Mesenteric fat pad (tissue), 1 donor: Measurements from ENCODE around the gene CAST. TPM values are rescaled to one million over a fixed set of nuclear protein-coding genes. Genes with fewer than 3 reads are reported as not detected.

Experiments
- DNase-seq: peaks from one replicate; pipeline ENCODE4 v3.0.0-alpha.2; 2020; ENCODE audit warnings: low spot score
- total RNA-seq: library from RNA; stranded (reverse); fragmentation: NEBNext Ultra II Directional; extraction: Animal tissue kit (Norgen Biotek cat#: 25700); gene quantifications from one replicate; pipeline ENCODE4 v1.2.1, GENCODE V29; 2021
- donor health status: DM: yes; HTN: yes; CAD: no.

CAST gene
- total RNA-seq, 1 donor from 2014 or later = 299 TPM

DNA sequence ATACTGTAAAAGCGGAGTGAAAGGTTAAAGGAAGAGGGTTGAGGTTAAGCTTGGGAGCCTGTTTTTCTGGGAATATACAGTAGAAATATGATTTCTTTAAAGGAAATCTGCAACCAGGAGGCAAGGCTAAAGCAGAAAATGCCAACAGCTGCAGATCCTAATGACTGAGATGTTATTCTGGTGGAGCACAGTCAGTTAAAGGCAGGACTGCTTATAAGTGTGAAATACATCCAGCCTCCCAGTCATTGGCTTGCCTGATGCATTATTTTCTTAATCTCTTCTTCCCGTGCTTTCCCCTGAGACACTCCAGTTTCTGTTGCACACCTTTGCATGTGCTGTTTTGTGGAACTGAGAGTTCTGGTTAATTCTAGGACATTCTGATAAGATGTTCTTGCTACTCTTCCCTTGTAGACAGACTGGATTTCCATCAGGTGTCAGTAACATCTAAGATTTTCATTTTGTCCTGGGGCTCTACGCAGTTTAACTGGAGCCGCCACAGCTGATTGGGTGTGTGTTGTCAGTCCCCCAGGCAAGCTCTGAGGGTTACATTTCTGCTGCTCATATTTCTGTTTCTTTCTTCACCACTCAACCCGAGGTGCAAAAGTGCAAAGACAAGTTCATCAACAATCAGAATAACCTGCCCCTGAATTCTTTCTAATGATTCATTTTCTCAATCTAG lies 44.4 kb downstream of the CAST start:
- no peak for DNase-seq

DNA sequence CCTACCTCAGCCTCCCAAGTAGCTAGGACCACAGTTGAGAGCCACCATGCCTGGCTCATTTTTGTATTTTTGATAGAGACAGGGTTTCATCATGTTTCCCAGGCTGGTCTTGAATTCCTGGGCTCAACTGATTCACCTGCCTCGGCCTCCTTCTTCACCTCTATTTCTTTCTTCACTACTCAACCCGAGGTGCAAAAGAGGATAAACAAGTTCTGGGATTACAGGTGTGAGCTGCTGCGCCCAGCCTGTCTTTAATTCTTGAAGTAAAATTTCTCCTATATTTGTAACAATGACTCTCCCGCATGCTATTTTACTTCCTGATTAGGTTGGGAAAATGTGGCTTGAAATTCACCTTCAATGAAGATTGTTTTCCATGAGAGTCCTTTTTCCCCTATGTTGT lies 46.4 kb downstream of the CAST start:
- no peak for DNase-seq

DNA sequence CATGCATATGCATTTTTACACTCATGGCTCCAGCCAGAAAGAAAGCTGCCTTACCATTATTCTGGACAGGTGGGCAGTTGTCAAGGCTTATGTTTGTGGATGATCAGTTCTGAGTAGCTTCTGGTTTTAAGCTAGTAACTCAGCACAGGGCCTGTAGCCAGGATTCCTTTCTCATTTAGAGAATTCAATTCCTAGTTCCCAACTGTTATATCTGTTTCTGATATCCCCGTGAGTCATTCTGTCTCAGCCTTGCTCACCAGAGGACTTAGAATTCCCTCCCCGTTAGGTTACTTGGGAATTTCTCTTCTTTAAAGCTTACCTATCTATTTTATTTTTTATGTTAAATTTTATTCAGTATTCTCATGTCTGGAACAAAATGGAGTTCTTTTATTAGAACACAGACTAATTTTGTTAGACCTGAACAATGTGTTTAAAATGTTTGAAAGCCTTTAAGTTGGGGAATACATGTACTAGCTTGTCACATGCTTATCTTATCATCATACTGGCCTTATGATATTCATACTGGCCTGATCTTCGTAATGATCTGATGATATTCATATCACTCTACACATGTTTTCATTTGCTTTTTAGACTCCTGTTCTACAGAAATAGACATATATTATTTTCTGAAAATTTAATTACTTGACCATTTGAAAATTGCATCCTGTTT lies 47.1 kb downstream of the CAST start:
- DNase-seq = no peak

DNA sequence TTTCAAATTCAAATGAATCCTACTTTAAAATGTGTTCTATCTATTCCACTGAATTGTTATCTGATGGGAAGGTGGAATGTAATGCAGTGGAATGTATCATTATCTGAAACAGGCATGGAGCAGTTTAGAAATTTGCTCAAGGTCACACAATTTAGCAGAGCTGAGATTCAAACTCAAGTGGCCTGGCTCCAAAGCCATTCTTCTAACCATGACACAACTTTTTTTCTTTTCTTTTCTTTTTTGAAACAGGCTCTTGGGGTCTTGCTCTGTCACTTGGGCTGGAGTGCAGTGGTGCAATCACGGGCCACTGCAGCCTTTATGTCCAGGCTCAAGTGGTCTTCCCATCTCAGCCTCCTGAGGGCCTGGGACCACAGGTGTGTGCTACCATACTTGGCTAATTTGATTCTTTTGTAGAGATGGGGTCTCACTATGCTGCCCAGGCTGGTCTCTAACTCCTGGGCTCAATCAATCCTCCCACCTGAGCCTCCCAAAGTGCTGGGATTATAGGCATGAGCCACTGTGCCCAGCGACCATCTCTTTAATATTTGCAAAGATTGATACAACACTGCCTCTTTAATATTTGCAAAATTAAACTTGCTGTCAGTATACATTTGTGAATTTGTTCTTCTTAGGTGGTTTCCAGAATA lies 50.0 kb downstream of the CAST start:
- no peak for DNase-seq

DNA sequence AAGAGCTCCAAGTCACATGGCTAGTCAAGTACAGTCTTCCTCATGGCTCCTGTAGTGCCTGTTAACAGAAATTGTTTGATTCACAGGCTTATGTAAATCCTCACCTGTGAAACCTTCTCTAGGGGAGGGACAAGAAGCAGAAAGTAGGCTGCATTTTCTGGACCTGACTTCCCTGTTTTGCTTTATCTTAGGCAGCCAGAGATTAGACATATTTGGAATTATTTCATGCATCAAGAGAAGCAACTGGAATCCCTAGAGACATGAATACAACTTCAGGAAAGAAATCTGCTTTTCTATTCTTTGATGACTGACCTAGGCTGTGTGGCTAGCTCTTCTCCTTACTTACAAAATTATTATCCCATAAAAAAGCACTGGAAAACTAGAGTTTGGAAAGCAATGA lies 52.3 kb downstream of the CAST start:
- DNase-seq = no peak

DNA sequence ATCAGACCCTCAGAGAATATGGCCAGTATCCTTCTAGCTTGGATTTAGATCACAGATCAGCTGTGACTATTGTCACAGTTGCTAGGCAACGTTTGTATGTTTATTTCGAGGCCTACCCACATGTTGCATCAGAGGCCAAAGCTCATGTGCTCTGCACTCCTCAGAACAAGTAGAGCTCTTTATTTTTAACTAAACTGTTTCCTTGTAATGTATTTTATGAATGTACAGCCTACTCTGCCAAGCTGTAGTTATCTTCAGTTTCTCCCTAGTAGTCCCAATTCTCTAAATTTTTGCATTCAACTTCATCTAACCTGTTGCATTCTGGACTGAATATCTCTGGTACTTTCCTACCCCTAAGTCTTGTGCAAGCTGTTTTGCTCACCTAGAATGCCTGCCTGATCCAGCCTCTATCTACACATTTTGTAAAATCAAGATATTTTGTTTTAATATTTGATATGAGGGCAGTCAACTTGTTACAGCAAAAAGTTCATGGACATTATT lies 52.8 kb downstream of the CAST start:
- DNase-seq = no peak

DNA sequence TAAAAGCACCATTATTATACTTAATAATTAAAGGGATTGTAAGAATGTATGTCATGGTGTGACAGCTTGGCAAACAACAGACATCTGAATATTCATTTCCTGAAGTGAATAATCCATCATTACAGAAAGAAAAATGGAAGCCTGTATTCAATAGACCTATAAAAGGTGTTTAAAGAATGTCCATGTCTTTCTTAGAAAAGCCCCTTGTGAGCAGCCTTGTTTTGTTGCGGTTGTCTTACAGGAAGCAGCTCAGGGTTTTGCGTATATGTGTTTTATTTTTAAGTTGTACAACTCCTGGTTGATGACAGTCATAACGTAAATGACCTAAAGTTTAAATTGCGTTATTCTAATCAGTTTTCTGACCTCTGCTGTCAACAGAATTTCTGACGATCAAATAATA lies 53.8 kb downstream of the CAST start:
- DNase-seq = no peak

DNA sequence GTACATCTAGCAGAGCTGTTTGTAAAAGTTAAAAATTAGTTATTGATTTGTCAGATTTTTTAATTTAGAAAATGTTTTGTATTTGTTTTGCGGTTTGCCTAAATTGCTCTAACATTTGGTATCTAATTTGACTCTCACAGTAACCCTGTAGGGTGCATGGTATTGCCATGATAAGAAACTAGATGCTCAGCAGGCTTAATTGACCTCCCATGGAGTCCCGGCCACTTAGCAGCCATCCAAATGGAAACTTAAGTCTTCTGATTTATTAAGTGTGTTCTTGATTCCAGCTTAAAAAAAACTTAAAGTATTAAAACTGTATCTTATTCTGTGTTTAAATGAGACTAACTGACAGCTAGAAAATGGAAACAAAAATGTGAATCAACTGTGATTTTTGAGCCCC lies 54.5 kb downstream of the CAST start:
- DNase-seq = no peak

DNA sequence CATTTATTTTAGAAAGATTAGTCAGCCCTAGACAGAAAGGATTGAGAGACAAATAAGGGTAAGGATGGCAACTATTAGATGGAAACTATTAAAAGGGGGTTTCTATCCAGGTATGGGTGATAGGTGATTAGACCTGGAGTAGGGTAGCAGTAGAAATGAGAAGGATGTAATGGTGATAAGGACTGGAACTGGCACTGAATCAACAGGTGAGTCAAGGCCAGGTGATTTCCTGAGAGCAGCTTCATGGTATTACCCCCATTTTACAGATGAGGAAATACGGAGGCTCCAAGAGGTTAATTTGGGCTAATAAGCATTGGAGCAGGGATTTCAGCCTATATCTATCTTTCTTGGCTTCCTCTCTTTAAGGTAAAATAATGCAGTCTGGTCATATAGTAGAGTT lies 55.7 kb downstream of the CAST start:
- DNase-seq = no peak

DNA sequence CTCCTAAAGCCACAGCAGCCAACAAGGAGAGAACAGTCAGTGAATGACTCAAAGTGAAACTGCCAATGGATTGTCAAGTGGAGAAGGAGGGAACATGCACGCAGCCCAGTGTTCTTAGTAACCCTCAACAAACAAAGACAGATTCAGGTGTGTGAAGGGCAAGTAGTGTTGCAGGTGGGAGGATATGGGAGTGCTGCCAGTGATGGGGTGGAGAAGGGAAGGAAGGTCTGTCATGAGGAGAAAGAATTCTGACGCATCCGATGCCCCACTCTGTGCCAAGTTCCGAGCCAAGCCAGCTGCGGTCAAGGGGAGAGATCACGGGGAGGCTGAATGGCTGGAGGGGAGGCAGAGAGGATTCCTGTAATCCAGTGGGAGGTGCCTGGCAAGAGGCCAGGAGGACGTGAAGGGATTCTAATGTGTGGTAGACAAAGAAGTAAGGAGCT lies 56.5 kb downstream of the CAST start:
- no peak for DNase-seq

DNA sequence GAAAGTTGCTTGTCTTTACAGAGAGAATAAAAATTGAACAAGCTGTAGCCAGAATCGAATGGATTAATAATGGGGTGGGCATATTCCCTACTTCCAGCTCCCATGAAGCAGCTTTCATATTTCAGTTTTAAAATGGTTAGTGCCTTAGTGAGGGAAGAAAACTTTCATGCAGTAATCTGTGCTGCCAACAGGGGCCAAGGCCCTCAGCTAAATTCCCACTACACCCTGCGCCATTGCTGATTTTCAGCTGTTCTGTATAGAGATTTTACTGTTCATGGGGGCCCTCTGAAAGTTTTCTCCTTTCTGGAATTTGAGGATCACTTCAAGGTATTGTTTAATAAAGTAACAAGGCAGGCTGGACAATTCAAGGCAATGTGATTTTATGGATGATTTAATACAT lies 58.2 kb downstream of the CAST start:
- DNase-seq = no peak

DNA sequence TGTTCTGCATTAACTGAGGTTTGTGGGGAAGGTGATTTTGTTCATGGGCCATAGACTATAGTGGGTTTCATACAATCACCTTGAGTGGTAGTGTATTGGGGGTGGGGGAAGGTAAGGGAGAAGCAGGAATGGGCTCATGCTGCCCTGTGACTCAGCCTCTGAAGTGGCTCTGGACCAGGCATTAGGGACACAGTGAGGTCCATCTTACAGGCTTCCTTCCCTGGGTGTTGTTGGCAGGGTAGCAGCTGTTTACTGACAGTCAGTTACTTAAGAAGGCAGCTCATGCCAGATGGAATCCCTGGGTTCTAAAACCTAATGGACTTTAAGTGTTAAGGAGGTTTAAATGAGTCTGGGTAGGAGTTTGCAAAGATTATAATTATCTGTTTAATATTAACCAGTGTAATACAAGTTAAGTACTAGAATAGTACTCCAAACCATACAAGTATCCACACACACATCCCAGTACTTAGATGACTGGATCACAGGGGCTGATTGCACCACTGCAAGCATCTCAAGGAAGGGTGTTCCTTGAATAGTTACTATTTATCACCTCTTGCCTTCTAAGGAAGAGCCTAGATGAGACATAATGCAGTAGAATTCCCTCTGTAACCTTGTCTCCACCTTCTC lies 59.3 kb downstream of the CAST start:
- DNase-seq = no peak

DNA sequence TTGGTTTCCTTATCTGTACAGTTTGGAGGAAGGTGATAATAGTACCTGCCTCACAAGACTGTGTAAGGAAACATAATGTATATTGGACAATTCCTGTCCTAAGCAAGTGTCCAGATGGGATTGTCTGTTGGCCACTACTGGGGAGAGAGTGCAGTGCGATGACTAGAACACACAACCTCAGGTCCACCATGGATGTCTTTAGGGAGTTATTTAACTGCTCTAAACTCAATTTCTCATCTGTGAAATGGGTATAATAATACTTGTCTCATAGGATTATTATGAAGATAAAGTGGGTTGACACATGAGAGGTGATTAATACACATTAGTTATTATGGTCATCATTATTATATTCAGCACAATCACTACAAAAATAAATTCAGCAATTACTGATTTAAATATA lies 63.1 kb downstream of the CAST start:
- no peak for DNase-seq

DNA sequence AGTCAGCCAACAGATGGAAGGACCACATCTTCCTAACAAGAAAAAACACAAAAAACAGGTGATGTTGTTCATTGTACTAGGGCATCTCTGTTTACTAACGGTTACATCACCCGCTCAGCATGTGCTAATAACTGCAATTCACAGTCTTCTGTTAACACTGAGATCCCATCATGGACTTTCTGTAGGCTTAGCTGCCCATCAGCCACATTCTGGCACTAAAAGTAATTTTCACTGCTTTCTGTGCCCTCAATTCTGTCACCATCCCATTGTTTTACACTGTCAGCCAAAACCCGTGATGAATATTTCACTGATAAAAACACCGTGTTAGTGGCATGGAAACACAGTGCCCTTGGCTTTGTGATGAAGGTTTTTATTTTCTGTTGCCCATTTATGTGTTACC lies 64.6 kb downstream of the CAST start:
- no peak for DNase-seq

DNA sequence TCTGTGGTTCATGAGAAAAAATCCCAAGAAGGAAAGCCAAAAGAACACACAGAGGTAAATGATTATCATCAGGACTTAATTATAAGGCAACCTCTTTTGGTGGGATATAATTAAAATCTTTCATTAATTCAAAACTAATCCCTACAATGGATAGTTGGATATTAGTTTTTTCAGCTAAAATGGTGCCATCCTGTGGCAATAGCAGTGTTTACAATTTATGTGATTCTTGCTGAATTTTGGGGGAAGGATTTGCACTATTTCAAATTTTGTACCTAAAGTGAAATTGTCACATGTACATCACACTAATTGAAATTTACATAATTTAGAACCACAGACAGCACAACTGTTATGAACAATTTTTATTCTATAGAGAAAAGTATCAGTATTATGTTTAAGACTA lies 67.0 kb downstream of the CAST start:
- DNase-seq = no peak

DNA sequence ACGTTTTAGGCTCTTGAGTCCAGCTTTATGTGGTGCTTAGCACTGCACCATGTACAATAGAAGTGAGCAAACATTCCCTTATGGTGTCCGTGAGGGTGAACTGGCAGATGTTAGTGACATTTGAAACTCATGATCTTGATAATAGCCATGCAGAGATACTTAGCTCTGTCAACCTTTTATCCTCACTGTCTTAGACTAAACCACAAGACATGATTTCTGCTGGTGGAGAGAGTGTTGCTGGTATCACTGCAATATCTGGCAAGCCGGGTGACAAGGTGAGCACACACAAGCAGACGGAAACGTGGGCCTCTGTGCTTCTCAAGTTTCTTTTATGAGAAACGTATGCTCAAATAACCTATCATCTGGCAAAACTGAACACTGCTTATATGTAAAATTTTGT lies 68.4 kb downstream of the CAST start:
- DNase-seq = no peak

DNA sequence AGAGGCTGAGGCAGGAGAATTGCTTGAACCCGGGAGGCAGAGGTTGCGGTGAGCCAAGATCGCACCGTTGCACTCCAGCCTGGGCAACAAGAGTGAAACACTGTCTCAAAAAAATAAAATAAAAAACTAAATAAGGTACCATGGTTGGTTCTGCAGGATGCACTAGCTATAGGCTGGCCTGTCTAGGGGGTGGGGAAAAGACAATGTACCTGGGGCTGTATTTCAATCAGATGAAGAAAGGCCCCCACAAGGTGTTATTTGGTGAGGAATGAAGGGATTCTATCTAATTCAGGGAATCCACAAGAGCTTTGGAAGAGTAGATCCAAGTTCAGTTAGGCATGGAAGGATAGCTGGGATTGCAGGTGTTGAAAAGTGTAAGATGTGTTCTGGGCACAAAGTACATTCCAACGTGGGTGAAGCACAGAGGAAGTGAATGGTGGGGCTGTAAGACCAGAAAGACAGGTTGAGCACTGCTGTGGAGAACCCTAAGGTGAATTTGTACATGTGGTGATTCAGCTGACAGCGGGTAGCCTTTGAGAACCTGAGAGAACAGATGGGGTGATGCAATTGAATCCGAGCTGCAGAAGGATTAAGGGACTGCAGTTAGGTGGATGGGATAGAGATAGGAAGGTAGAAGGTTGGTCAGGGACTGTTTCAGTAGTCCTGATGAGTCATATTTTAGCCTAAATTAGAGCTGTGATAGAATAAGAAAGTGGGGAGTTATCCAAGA lies 71.8 kb downstream of the CAST start:
- no peak for DNase-seq

DNA sequence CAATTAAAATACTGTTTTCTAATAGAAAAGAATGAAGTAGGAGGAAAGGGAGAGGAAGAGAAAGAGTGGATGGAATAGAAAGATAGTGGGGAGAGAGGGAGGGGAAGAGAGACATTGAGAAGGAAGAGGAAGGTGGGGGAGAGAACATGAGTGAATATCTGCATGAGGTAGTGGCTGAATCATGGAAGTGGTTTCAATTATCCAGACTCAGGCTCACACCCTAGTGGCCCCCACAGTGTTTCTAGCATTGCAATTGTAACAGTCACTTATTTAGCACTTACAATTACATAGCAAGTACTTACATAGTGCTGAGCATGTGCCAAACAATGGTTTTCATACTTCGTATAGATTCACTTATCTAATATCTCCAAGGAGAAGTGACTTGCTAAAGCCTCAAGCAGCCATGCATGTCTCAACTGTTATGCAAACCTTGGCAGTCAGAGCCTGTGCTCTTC lies 72.7 kb downstream of the CAST start:
- DNase-seq = no peak

DNA sequence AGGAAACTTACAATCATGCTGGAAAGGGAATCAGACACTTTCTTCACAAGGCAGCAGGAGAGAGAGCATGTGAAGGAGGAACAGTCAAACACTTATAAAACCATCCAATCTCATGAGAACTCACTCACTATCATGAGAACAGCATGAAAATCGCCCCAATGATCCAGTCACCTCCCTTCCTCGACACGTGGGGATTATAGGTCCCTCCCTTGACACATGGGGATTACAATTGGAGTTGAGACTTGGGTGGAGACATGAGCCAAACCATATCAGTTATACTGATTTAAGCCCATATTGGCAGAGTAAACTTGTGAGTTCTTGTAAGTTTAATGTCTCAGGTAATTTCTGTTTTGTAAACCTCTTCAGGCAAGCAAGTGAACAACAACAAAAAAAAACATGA lies 74.8 kb downstream of the CAST start:
- no peak for DNase-seq

DNA sequence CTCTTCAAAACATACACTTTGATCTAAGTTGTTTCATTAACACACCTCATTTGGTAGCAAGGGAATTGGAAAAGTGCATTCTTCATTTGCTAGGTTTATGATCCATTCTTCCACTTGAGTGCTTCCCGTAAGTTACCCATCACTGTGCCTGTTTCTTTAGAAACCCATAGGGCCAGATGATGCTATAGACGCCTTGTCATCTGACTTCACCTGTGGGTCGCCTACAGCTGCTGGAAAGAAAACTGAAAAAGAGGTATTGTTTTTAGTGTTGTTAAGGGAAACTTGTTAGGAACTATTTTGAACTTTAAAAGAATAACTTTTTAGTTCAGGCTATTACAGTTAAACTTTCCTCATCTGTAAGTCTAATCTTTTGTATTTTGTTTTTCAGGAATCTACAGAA lies 78.9 kb downstream of the CAST start:
- no peak for DNase-seq

DNA sequence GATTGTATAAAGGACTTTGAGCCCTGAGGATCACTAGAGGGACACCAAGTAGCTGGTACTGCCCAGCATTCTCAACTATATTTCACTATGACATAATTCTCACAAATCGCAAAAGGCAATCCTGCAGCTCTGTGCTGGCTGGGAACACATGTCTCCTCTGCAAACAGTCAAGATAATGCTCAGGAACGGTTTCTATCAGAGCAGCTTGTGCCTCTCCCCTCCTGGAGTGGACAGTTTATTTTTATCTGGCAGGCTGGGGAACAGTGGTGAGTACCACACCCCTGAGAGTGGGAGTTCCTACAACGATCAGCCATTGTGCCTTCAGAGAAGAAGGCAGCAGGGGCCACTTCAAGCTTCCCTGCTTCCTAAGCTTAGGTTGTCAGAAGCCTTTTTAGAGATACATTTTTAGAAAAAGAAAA lies 79.7 kb downstream of the CAST start:
- DNase-seq = no peak
